ENCODE data around the gene SLC2A2.

SLC2A2 gene

GRCh38 chr3:171028025-171028778 lies 1.7 kb upstream of the SLC2A2 start:
- no peak for DNase-seq

DNA sequence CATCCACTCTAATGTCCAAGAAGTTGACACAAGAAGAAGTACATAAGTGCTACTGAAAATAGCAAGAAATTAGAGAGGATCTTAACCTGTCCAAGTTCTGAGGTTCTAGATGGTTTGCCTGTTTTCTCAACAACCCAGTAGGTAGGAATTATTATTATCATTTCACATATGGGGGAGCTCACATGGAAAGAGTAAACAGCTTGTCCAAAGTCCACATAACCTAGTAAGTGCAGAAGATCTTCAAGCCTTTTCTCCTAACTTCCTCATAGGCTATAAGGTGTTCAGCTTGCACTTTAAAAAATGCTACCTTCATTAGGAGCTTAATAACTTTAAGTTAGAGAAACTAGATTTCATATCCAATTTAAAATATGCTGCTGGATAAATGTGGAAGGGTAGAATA lies 3.0 kb downstream of the SLC2A2 start:
- DNase-seq, result no peak

GRCh38 chr3:171021377-171021776 lies 5.1 kb downstream of the SLC2A2 start:
- DNase-seq, result no peak

GRCh38 chr3:171018156-171018935 lies 8.2 kb downstream of the SLC2A2 start:
- DNase-seq, result no peak

DNA sequence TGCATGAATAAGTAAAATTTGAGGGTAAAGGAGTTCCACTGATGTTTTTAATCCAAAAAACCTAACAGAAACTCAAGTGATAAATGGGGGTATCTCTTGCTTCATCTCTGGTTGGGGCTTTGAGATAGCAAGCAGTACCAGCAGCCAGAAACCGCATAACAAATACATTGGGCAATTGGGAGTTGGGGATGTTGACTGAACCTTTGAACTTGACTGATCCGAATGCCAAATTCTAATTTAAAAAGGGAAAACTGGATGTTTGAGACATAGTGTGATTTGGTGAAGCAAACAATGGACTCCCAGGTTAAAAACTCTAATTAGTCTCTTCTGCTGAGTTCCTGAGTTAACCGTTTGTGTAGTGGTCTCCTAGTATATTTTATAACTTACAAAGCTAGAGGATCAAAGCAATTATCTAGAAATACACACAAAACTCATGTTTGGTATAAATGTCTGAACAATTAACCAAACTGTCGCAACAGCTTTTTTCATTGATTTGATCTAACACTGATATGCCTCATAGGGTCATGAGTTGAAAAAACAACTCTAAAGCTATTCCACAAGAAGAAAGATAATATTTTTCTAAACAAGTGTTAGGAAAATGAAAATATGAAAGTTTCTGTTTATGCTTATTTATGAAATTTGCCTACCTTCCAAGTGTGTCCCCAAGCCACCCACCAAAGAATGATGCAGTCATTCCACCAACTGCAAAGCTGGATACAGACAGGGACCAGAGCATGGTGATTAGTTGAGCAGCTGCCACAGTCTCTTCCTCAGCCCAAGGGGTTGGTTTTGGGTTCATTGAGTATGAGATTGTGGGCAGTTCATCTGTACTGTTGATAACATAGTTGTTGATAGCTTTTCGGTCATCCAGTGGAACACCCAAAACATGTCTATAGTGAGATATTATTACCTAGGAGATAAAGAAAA lies 12.4 kb downstream of the SLC2A2 start:
- DNase-seq, result no peak

- DNase-seq, result no peak
These were observed 14.6 kb downstream of the SLC2A2 start for GRCh38 chr3:171011873-171012336.

GRCh38 chr3:171011109-171011872 lies 15.2 kb downstream of the SLC2A2 start:
- DNase-seq, result no peak

DNA sequence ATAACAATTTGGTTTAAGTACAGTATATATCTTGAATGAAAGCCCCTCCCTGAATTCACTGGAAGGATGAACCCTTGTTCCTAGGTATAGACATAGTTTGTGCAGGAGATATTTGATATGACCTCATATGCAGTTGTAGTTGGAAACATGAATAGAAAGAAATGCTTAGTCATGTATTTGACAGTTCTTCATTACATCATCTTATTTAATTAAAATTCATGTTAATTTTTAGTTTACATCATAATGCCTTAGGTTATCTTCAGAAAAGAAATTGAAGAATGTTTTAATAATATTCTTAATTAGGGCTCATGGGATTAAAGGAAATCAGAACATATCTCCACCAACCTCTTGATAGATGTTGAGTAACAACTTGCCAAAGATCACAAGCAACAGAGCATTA lies 19.2 kb downstream of the SLC2A2 start:
- no peak for DNase-seq

DNA sequence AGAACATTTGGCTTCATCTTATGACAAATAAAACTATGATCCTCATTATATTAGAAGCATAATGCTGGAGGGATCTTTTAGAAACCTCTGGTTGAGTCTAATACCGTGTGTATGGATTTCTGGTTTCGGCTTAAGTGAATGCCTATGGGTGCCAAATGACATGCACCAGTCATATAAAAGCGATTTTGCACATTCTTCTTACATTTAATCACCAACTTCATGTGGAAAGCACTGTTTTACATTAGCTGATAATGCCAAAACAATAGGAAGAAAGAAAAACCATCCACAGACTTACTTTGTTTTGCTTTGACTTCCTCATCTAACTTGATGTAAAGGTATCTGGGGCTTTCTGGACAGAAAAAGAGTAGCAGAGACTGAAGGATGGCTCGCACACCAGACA lies 20.9 kb downstream of the SLC2A2 start:
- DNase-seq, result no peak

DNA sequence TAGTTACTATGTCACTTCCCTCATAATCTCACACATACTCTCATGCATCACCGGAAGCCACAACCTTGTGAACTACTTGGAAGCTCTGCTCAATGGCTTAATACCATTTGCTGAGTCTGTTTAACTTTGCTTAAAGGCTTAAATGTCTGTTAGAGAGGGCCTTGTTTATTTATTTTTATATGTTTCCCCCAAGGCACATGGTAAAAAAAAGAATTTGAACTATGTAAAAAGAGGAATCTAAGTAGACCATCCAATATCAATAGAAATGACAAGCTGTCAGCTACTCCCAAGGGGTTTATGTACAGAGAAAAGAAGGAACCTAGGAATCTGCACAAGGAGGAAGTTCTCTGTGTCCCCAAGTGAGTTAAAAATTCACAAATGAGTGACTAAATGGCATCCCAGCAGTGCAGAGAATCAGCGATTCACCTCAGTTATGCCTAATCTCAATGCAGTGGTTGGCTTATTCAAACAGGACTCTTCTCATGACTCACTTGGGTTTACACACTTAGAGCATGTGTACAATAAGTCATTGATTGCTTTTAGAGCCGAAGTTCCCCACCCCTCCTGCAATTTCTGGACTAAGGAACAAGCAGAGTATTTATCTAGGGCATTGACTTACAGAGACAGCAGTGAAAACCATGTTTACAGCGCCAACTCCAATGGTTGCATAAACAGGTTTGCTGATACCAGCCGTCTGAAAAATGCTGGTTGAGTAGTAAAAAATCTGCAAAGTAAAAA lies 24.4 kb downstream of the SLC2A2 start:
- peak; percentile 5 for DNase-seq

DNA sequence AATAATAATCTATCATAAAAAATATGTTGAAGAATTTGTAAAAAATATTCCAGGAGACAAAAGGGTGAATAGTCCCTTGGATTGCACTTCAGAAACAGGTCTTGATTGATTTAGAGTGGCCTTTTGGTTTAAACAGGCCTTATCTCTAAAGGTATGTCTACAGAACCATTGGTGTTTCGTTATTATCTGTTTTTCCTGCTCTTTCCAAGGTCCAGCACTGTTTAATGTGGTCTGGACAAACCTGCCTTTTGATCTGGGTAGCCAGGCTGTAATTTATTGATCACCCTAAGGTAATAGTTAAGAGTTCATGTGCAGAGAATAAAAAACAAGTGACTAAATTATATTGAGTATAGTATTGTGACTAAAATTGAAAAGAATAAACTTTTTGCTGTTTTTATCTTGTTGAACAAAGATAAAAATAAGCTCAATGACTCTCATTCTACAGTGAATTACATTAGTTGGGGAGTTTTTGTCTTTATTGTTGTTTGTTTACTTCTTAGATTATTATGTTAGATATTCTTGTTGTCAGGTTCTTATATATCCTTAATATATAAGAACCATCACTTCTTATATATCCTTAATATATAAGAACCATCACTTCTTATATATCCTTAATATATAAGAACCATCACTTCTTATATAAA lies 25.1 kb downstream of the SLC2A2 start:
- no peak for DNase-seq

- DNase-seq, result no peak
These were observed 26.2 kb downstream of the SLC2A2 start for GRCh38 chr3:171000281-171000680.

- no peak for DNase-seq
These were observed 26.7 kb downstream of the SLC2A2 start for GRCh38 chr3:170999737-171000242.

GRCh38 chr3:170997961-170998913 lies 28.3 kb downstream of the SLC2A2 start:
- DNase-seq, result no peak

- no peak for DNase-seq
These were observed 33.7 kb downstream of the SLC2A2 start for GRCh38 chr3:170992854-170993253.

DNA sequence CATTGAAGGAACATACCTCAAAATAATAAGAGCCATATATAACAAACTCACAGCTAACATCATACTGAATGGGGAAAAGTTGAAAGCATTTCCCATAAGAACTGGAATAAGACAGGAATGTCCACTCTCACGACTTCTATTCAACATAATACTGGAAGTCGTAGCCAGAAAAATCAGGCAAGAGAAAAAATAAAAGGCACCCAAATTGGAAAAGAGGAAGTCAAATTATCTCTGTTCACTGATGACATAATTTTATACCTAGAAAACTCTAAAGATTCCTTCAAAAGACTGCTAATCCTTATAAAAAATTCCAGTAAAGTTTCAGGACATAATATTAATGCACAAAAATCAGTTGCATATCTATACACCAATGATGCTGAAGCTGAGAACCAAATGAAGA lies 34.9 kb downstream of the SLC2A2 start:
- DNase-seq, result no peak

DNA sequence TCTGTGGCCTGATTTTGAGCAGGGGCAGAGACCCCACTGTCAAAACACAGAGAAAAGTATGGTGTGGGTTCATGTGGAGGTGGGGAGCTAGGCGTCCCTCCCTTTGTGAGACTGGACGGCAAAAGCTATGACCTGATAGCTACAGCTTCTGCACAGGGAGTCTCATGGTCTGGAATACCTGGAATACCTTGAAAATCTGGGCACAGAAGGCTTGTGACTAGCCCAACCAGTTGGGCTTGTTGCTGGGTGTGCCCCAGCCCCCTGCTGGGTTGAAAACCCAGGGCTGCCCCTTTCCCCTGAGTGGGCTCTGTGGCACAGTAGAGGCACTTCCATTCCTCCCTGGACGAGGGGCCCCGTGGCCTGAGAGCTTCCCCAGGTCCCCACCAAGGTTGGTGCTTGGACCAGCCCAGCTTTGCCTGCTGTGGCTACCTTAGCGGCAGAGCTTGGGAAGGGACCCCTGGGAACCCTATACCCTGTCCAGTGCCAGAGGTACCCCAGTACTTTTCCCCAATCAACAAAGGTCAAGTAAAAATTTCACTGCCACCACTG lies 37.3 kb downstream of the SLC2A2 start:
- no peak for DNase-seq

- DNase-seq, result no peak
These were observed 38.1 kb downstream of the SLC2A2 start for GRCh38 chr3:170988378-170988777.

DNA sequence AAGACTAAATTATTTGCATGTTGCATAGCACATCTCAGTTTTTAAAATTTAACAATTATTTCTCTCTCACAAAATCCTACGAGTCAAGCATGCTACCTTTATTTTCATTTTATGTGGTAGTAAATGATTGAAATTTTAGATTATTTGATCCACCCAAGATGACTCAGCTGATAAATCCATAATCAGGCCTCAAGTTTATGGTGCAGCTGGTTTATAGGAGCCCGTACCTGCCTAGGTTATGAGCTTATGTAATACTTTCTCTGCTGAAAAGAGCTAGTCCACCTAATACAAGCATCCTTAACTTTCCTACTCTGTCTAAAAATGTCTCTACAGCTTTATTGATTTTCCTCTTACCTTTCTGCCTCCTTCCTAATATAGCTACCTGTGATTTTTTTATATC lies 41.2 kb downstream of the SLC2A2 start:
- no peak for DNase-seq

Data from GDM1 (cell line).